GM18505 (cell line): ENCODE results near the gene RPRD2.

Source experiments
- ATAC-seq: cut with Tn5 transposase; IDR thresholded peaks from one replicate; pipeline ENCODE4 v1.9.1; 2021; ENCODE audit not compliant: unreplicated experiment
- POLR2A ChIP-seq: IDR thresholded peaks from 4 replicates; pipeline ENCODE4 v1.6.1; 2011; ENCODE audit warnings: borderline replicate concordance; ENCODE audit not compliant: insufficient read depth, insufficient read length; ENCODE audit errors: extremely low read depth

RPRD2 gene

GRCh38 chr1:150486966-150487762 lies 123.2 kb downstream of the RPRD2 start, which contains the start of gene TARS2:
TSS of gene TARS2 (plus strand) at chr1:150487419. CDS start at chr1:150487451, 32 bp downstream.
- peak; percentile 96 for TF ChIP-seq POLR2A

GRCh38 chr1:150487763-150488115 lies 123.8 kb downstream of the RPRD2 start:
- peak; percentile 7 for ATAC-seq
- TF ChIP-seq POLR2A = no peak

More at GRCh38 chr1:150486966-150487762, 123.2 kb downstream of the RPRD2 start, which contains the start of gene TARS2:
- ATAC-seq = peak; percentile 96

- ATAC-seq = no peak
- TF ChIP-seq POLR2A = no peak
Observed at GRCh38 chr1:150493175-150493574, 129.2 kb downstream of the RPRD2 start.

- TF ChIP-seq POLR2A = no peak
- ATAC-seq = no peak
Observed at GRCh38 chr1:150498342-150498741, 134.4 kb downstream of the RPRD2 start.

GRCh38 chr1:150505431-150505830 lies 141.5 kb downstream of the RPRD2 start:
- ATAC-seq = no peak
- TF ChIP-seq POLR2A = no peak

GRCh38 chr1:150507912-150508864 lies 144.2 kb downstream of the RPRD2 start, which contains the start of gene ECM1:
TSS of gene ECM1 (plus strand) at chr1:150508109. CDS start at chr1:150508210, 101 bp downstream.
- TF ChIP-seq POLR2A = no peak
- no peak for ATAC-seq

GRCh38 chr1:150508982-150509381 lies 145.0 kb downstream of the RPRD2 start:
- no peak for TF ChIP-seq POLR2A
- ATAC-seq = no peak

GRCh38 chr1:150511551-150511950 lies 147.6 kb downstream of the RPRD2 start:
- ATAC-seq = no peak
- TF ChIP-seq POLR2A = no peak

GRCh38 chr1:150511985-150512660 lies 148.2 kb downstream of the RPRD2 start:
- no peak for ATAC-seq
- TF ChIP-seq POLR2A = no peak

GRCh38 chr1:150512846-150513245 lies 148.9 kb downstream of the RPRD2 start:
- no peak for ATAC-seq

GRCh38 chr1:150513351-150513791 lies 149.4 kb downstream of the RPRD2 start:
- no peak for ATAC-seq
- TF ChIP-seq POLR2A = no peak

More at GRCh38 chr1:150512846-150513245, 148.9 kb downstream of the RPRD2 start:
- no peak for TF ChIP-seq POLR2A

- TF ChIP-seq POLR2A = no peak
- no peak for ATAC-seq
Observed at GRCh38 chr1:150514260-150514659, 150.3 kb downstream of the RPRD2 start.

GRCh38 chr1:150514913-150515327 lies 151.0 kb downstream of the RPRD2 start:
- no peak for TF ChIP-seq POLR2A
- no peak for ATAC-seq
